SK-N-DZ (cell line): Measurements from ENCODE around the gene EIF2B2.

Experiments
- DNase-seq: peaks from one replicate; pipeline ENCODE4 v3.0.0-alpha.2; 2015; ENCODE audit warnings: low spot score
- small RNA-seq, 2 experiments: library from RNA; depleted of rRNA; stranded (forward); fragments of <200 nt; gene quantifications; one replicate each; pipeline ENCODE3, GENCODE V24; 2014

Gene EIF2B2

GRCh38 chr14:75042035-75042434, 39.3 kb downstream of the EIF2B2 start:
- DNase-seq = peak; percentile 13

GRCh38 chr14:75044322-75044721, 41.6 kb downstream of the EIF2B2 start:
- DNase-seq = no peak

- no peak for DNase-seq
Measured at GRCh38 chr14:75044752-75045151, 42.0 kb downstream of the EIF2B2 start.

GRCh38 chr14:75046275-75046674, 43.6 kb downstream of the EIF2B2 start:
- no peak for DNase-seq

- DNase-seq = no peak
Measured at GRCh38 chr14:75046899-75047298, 44.2 kb downstream of the EIF2B2 start.

- no peak for DNase-seq
Measured at GRCh38 chr14:75047506-75047905, 44.8 kb downstream of the EIF2B2 start.

GRCh38 chr14:75048101-75048500, 45.4 kb downstream of the EIF2B2 start:
- DNase-seq = no peak

- DNase-seq = no peak
Measured at GRCh38 chr14:75049136-75049535, 46.4 kb downstream of the EIF2B2 start.

- no peak for DNase-seq
Measured at GRCh38 chr14:75049731-75050201, 47.0 kb downstream of the EIF2B2 start.

- no peak for DNase-seq
Measured at GRCh38 chr14:75050852-75051555, 48.3 kb downstream of the EIF2B2 start, which contains the start of gene MLH3. MLH3 (minus strand) TSS chr14:75051467; CDS start chr14:75049655, 1,812 bp downstream.

GRCh38 chr14:75051556-75051899, 48.8 kb downstream of the EIF2B2 start:
- DNase-seq = no peak

- peak; percentile 39 for DNase-seq
Measured at GRCh38 chr14:75053396-75054291, 50.9 kb downstream of the EIF2B2 start.

GRCh38 chr14:75054421-75054820, 51.7 kb downstream of the EIF2B2 start:
- no peak for DNase-seq

- no peak for DNase-seq
Measured at GRCh38 chr14:75059642-75060041, 56.9 kb downstream of the EIF2B2 start.

- no peak for DNase-seq
Measured at GRCh38 chr14:75060420-75060819, 57.7 kb downstream of the EIF2B2 start.

Small RNAs within 50 kb of the gene (small RNA-seq; reads per million reads assigned to genes)
- 0 reads per million in 2 experiments for gene RNU6-689P
